Naive B cell (primary cell): Measurements from ENCODE around the gene KIFAP3. TPM values are rescaled to one million over a fixed set of nuclear protein-coding genes. Genes with fewer than 3 reads are reported as not detected.

Experiments
- ATAC-seq, 2 donors: fragments of 150-1000 bp; cut with Tn5 transposase; 2 replicates each; pipeline ENCODE4 v1.10.0; 2021; ENCODE audit warnings: low read depth in 2 of 2, mild to moderate bottlenecking in 2 of 2, moderate library complexity in 2 of 2
- DNase-seq: peaks from one replicate; pipeline ENCODE4 v3.0.0; 2022
- H3K27ac Mint-ChIP-seq, 6 donors: one replicate each; pipeline ENCODE4 v1.8.0; 2020 to 2022; ENCODE audit warnings: mild to moderate bottlenecking in 6 of 6, mixed read lengths in 6 of 6, moderate library complexity in 5 of 6, inconsistent platforms in 2 of 6
- H3K27me3 Mint-ChIP-seq, 3 donors: one replicate each; pipeline ENCODE4 v1.8.0; 2021 to 2022; ENCODE audit warnings: mixed read lengths in 3 of 3, mild to moderate bottlenecking in 1 of 3
- H3K36me3 Mint-ChIP-seq, 2 donors: one replicate each; pipeline ENCODE4 v1.8.0; 2020 to 2022; ENCODE audit warnings: mixed read lengths in 2 of 2, inconsistent platforms in 1 of 2, mild to moderate bottlenecking in 1 of 2
- H3K4me1 Mint-ChIP-seq, 3 donors: one replicate each; pipeline ENCODE4 v1.8.0; 2020 to 2022; ENCODE audit warnings: mixed read lengths in 3 of 3, inconsistent platforms in 1 of 3, mild to moderate bottlenecking in 1 of 3, moderate library complexity in 1 of 3
- H3K4me3 Mint-ChIP-seq, 8 donors: one replicate each; pipeline ENCODE4 v1.8.0; 2020 to 2022; ENCODE audit warnings: mild to moderate bottlenecking in 8 of 8, mixed read lengths in 8 of 8, moderate library complexity in 8 of 8, inconsistent platforms in 2 of 8
- H3K9me3 Mint-ChIP-seq, 7 donors: one replicate each; pipeline ENCODE4 v1.8.0; 2020 to 2022; ENCODE audit warnings: mixed read lengths in 7 of 7, mild to moderate bottlenecking in 5 of 7, inconsistent platforms in 2 of 7, moderate library complexity in 1 of 7
- polyA plus RNA-seq, 6 donors: library from polyadenylated mRNA; unstranded; fragments of 300-500 nt; fragmentation: Illumina TruSeq; gene quantifications; one replicate each; pipeline ENCODE4 v1.2.3, GENCODE V29; 2021; ENCODE audit warnings: low read depth in 6 of 6

The KIFAP3 gene
- polyA plus RNA-seq, 6 donors from 2014 or later = 0.47 to 9.1 (median 8.7) TPM

DNA sequence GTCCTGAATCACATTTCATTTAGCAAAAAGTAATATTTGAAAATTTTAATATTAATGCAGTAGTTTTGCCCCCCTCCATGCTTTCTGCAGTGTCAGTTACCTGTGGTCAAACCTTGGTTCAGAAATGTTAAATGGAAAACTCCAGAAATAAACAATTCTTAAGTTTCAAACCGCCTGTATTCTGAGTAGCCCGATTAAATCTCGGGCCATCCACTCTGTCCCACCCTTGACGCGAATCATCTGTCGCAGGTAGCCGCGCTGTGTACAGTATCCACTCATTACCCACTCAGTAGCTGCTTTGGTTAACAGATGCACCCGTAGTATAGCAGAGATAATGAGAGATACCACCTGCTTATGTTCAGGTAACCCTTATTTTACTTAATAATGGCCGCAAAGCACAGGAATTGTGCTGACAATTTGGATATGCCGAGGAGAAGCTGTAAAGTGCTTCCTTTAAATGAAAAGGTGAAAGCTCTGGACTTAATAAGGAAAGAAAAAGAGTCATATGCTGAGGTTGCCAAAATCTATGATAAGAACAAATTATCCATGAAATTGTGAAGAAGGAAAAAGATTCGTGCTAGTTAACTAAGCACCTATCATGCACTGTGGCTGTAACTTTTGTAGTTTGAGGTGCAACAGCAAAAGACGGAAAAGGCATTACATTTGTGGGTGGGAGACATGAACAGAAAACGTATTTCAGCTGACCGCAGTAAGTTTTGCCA lies 179.9 kb downstream of the KIFAP3 start:
- peaks cover 17 to 37% (median 20%) of the 10 kb centered on the region in 3 donors for H3K27me3 Mint-ChIP-seq
- H3K27ac Mint-ChIP-seq = peak overlapping the region; percentile 99 to 100 (median 100)
- no peak for DNase-seq
- peak overlapping the region; percentile 86 to 99 (median 93) for H3K4me3 Mint-ChIP-seq
- no peaks in the 10 kb centered on the region for H3K36me3 Mint-ChIP-seq
- H3K4me1 Mint-ChIP-seq = peaks cover 33 to 44% (median 33%) of the 10 kb centered on the region in 3 donors
- no peaks in the 10 kb centered on the region for H3K9me3 Mint-ChIP-seq
- ATAC-seq = no peak

DNA sequence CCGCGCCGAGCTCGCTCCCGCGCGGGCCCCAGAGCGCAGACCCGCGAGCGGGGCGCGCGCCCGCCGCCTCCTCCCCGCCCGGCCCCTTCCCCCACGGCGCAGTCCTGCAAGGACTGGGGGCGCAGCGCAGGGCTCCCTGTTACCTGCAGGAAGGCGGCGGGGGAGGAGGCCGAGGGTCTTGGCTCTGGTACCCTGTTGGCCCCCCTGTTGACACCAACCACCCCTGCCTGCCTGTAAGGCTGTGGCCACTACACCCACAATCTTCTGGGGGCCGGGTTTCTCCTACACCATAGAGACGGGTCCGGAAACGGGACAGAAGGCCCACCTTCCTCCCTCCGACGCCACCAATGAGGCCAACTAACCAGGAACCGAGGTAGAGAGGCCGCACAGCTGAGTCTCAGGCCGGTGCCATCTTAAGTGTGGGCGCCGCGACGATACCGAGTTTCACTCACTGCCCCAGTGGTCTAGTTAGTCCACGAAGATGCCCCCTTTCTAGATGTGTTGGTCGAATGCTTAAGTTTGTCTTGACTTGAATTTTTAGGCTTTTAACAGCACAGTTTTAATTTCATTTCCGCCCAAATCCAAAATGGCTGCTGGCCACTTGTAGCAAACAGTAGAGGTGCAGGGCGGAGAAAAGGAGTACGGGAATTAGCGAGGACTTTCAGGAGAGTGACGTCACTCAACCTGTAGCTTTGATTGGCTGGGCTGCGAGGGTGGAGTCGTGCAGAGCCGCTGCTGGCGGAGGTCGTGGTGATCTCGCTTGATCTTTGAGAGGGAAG lies 180.7 kb downstream of the KIFAP3 start, which contains the start of gene SCYL3:
Gene SCYL3 (minus strand): TSS at position 252 of the 779 bp plus-strand sequence. CDS start 5,056 bp downstream, outside the sequence.
- no peaks in the 10 kb centered on the region for H3K9me3 Mint-ChIP-seq
- peak within 1 kb of the TSS; percentile 99 to 100 (median 100) for H3K27ac Mint-ChIP-seq
- DNase-seq (peak; percentile 96), ATAC-seq (peak; percentile 82 to 84)
- peak within 1 kb of the TSS; percentile 86 to 99 (median 93) for H3K4me3 Mint-ChIP-seq
- H3K36me3 Mint-ChIP-seq = no peaks in the 10 kb centered on the region
- peaks cover 11 to 29% (median 20%) of the 10 kb centered on the region in 3 donors for H3K27me3 Mint-ChIP-seq
- H3K4me1 Mint-ChIP-seq = peaks cover 37 to 50% (median 40%) of the 10 kb centered on the region in 3 donors

DNA sequence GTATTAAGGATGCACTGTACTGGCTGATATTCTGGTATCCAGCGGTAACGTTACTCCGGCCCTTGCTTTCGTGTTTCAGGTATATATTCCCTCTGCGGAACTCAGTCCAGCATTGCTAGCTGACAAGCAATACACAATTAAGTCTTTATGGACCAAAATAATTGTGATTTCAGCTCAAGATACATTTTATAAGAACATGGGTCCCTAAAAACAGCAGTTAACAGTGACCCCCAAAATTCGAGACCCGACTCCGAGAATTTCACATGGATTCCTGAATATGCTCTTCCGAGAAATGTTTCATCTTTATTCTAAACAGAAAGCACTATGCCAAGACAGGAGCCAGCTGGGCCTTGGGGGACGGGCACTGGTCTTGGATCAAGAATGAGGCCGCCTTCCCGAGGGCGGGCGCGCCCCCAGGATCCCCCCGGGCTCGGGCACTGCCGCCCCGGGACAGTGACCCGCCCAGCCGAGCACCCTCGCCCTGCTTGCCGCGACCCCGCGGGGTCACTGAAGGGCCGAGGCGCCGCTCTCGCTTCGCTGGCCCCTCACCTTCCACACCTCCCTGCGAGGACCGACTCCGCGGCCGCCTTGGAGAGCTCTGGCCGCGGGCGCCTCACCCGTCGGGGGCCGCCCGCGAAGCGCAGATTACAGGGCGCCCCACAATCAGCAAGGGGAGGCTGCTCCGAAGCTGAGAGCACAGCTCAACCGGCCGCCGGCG lies 181.4 kb downstream of the KIFAP3 start:
- Mint-ChIP-seq H3K27ac (peak overlapping the region in 5 of 6 donors; percentile 24 to 100 (median 87)), H3K4me3 (peak overlapping the region; percentile 86 to 99 (median 93)), H3K27me3 (peaks cover 11 to 22% (median 18%) of the 10 kb centered on the region in 3 donors), H3K4me1 (peaks cover 41 to 53% (median 44%) of the 10 kb centered on the region in 3 donors), H3K9me3 (no peaks in the 10 kb centered on the region), H3K36me3 (peaks cover 0 to 6% of the 10 kb centered on the region in 2 donors)
- DNase-seq (no peak), ATAC-seq (peak in 1 of 2 donors; percentile 1)

DNA sequence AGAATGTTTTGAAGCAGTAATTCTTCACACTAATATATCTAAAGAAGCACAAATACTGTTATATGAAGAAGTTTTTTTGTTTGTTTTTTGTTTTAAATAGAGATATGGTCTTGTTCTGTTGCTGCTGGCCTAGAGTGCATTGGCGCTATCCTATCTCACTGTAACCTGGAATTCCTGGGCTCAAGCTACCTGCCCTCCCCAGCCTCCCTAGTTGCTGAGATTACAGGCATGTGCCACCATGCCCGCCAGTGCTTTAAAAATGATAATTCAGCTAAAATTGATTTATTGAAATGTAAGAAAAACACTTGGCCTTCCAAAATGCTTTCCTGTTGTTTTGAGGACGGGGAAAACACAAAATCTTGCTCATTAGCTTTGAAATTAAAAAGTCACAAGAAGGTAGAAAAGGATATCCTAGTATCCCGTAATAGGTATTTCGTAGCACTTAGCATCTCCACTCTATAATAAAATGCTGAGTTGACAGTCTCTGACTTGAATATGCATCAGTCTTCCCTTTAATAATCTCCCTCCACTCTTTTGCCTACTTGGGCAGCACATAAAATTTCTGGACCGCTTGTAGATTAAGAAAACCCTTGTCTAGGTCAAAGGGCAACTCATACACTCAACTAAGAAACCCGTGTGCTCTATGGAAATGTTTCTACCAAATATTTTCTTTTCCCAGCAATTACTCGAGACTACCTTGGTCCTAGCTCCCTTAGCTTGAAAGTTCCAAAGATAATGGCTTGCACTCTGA lies 182.1 kb downstream of the KIFAP3 start:
- peaks cover 0 to 7% of the 10 kb centered on the region in 2 donors for H3K36me3 Mint-ChIP-seq
- H3K27me3 Mint-ChIP-seq = peaks cover 11 to 14% (median 14%) of the 10 kb centered on the region in 3 donors
- peak overlapping the region; percentile 86 to 99 (median 92) for H3K4me3 Mint-ChIP-seq
- H3K4me1 Mint-ChIP-seq = peaks cover 41 to 53% (median 44%) of the 10 kb centered on the region in 3 donors
- H3K9me3 Mint-ChIP-seq = no peaks in the 10 kb centered on the region
- ATAC-seq (no peak), DNase-seq (no peak)
- H3K27ac Mint-ChIP-seq = peak overlapping the region in 5 of 6 donors; percentile 2 to 99 (median 76)

DNA sequence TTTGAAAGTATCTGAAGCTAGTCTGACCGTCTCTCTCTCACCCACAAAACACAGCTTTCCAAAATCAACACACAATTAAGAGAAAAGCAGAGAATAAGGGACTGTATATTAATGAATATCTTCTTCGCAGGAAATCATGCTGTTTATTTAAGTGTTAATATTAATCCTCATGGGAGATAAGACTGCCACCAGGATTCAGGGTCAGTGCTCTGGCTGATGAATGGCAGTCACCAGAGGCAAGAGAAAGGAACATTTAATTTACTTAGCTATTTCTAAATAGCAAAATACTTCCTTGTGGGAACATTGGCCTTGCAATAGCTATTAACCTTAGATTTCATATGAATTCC lies 183.0 kb downstream of the KIFAP3 start:
- Mint-ChIP-seq H3K4me1 (peaks cover 41 to 53% (median 44%) of the 10 kb centered on the region in 3 donors), H3K36me3 (peaks cover 1 to 10% of the 10 kb centered on the region in 2 donors), H3K4me3 (peak overlapping the region in 6 of 8 donors; percentile 41 to 91 (median 64)), H3K9me3 (no peaks in the 10 kb centered on the region), H3K27me3 (peaks cover 5 to 6% (median 5%) of the 10 kb centered on the region in 3 donors), H3K27ac (peak overlapping the region in 4 of 6 donors; percentile 58 to 91 (median 82))
- ATAC-seq (no peak), DNase-seq (no peak)

DNA sequence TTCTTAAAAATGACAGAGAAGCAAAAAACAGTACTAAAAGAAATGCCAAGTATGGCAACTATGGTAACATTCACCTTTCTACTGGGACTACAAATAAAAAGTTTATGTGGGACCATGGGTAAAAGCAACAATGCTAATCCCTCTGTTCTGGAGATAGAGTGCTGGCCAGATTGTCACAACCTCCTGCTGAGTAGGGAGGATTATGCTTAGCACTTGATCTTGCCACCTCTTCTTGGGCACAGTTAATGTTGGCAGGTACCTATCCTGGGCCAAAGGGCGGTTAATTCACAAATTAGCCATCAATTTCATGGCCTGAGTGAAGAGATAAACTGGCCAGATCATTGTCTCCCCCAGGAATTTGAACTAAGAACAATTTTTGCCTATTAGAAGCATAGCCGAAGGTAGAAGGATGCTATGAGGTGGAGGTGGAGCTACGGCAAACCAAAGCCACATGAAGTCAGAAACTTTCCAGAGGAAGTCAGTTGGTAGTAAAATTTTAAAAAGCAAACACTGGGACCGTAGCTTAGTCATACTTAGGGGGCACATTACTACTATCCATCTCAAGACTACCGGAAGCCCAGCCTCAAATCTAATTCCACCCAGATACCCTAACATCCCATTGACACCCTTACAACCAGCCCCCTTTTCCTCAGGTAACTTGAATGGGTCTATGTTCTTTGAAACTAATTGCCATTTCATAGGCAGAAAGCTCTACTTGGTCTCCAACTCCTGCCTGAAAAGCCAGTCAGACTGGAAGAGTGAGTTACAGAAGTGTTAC lies 183.5 kb downstream of the KIFAP3 start:
- Mint-ChIP-seq H3K36me3 (peaks cover 7 to 13% of the 10 kb centered on the region in 2 donors), H3K27ac (peak overlapping the region; percentile 58 to 91 (median 82)), H3K4me1 (peaks cover 44 to 53% (median 44%) of the 10 kb centered on the region in 3 donors), H3K4me3 (peak overlapping the region; percentile 6 to 91 (median 68)), H3K27me3 (peaks cover 0 to under 1% (median 0%) of the 10 kb centered on the region in 3 donors), H3K9me3 (no peaks in the 10 kb centered on the region)
- ATAC-seq (no peak), DNase-seq (no peak)

DNA sequence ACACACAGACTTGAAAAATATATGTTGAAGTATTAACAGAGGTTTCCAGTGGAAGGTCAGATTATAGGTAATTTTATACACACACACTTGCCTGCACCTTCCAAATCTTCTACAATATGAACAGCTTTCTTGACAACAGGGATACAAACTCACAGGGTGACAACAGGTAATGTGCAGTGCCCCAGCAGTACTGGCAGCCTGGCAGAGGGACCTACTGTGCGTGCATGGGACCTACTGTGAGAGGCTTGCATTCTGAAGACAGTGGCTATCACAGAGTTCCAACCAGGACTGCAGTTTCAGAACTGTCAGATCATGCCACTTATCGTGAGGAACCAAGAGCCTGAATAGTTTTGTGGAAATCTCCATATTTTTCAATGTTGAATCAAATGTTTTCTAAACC lies 184.6 kb downstream of the KIFAP3 start:
- Mint-ChIP-seq H3K9me3 (no peaks in the 10 kb centered on the region), H3K4me3 (no peak overlapping the region), H3K36me3 (peaks cover 14 to 17% of the 10 kb centered on the region in 2 donors), H3K27me3 (no peaks in the 10 kb centered on the region), H3K27ac (peak overlapping the region in 2 of 6 donors; percentile 4 to 7), H3K4me1 (peaks cover 44 to 57% (median 44%) of the 10 kb centered on the region in 3 donors)
- ATAC-seq (no peak), DNase-seq (no peak)

DNA sequence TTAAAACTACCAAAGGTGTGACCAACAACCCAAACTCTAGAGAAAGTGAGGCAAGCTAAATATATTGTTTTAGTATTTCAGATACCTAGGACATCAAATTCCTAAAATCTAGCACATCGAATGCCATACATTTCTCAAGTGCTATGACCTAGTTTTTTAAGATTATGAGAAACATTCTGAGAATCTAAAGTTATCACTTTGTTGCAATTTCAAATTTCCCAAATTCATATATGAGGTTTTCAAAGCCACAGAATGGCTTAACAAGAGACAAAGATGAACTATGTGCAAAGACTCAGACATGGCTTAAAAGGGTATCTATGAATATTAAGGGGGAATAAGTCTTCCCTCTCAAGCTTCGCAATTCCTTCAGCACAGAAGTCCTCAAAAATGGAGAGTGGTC lies 187.6 kb downstream of the KIFAP3 start:
- Mint-ChIP-seq H3K27me3 (no peaks in the 10 kb centered on the region), H3K27ac (no peak overlapping the region), H3K9me3 (no peaks in the 10 kb centered on the region), H3K4me3 (no peak overlapping the region), H3K4me1 (peaks cover 35 to 39% (median 36%) of the 10 kb centered on the region in 3 donors), H3K36me3 (peaks cover 20 to 24% of the 10 kb centered on the region in 2 donors)
- ATAC-seq = no peak
- no peak for DNase-seq

DNA sequence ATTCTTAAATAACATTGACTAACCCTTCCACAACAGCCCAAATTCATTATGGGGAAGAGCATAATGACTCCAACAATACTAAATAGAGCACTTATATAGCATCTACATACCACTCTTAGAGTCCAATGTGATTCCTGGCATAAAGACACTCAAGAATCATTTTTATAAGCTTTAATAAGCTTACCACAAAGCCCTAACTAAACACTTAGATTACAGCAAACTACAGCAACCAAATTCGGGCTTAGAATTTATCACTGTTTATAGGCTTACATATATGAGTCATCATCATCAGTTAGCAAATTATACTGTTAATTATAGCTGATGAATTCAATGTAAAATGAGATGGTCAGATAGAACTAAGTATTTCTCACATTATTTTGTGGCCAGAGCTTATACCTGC lies 188.1 kb downstream of the KIFAP3 start:
- no peaks in the 10 kb centered on the region for H3K9me3 Mint-ChIP-seq
- ATAC-seq = no peak
- peaks cover 20 to 24% of the 10 kb centered on the region in 2 donors for H3K36me3 Mint-ChIP-seq
- DNase-seq = no peak
- no peak overlapping the region for H3K4me3 Mint-ChIP-seq
- peaks cover 32 to 40% (median 36%) of the 10 kb centered on the region in 3 donors for H3K4me1 Mint-ChIP-seq
- no peak overlapping the region for H3K27ac Mint-ChIP-seq
- no peaks in the 10 kb centered on the region for H3K27me3 Mint-ChIP-seq

DNA sequence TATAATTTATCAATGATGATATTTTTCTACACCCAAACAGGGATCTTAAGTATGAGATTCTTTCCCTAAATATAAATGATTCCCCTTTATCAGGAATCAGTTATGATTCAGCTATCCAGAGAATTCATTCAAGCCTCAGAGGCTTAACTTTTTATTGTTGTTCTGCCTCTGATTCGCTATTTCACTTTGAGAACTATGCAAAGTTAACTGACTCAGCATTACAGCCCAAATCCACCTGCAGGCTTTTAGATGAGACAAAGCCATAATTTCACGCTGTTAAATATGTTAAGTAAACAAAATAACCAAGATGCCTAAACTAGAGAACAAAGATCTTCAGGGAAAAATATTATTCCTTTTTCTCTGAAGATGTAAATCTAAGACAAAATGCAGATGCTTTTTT lies 189.3 kb downstream of the KIFAP3 start:
- no peak overlapping the region for H3K4me3 Mint-ChIP-seq
- no peaks in the 10 kb centered on the region for H3K9me3 Mint-ChIP-seq
- H3K27ac Mint-ChIP-seq = no peak overlapping the region
- peaks cover 20 to 24% of the 10 kb centered on the region in 2 donors for H3K36me3 Mint-ChIP-seq
- peaks cover 26 to 30% (median 28%) of the 10 kb centered on the region in 3 donors for H3K4me1 Mint-ChIP-seq
- ATAC-seq = no peak
- no peak for DNase-seq
- no peaks in the 10 kb centered on the region for H3K27me3 Mint-ChIP-seq

DNA sequence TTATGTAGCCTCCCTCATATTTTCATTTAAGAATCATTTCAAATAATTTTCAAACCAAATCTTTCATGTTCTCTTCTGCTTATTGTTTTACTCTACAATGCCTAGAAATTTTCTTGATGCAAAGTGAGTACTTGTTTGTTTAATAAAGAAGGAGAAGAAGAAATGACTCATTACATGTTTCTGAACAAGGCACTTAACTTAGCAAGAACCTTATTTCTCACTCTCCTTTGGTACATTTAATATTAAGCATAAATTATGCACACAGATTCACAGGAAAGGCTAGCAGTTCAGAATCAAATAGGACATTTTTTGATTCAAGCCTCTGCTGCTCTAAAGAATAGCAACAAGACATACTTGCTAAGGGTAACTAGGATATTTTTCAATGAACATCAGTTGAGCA lies 189.9 kb downstream of the KIFAP3 start:
- H3K27ac Mint-ChIP-seq = peak overlapping the region in 1 of 6 donors; percentile 15
- H3K4me3 Mint-ChIP-seq = no peak overlapping the region
- ATAC-seq (no peak), DNase-seq (no peak)
- no peaks in the 10 kb centered on the region for H3K9me3 Mint-ChIP-seq
- H3K27me3 Mint-ChIP-seq = no peaks in the 10 kb centered on the region
- H3K4me1 Mint-ChIP-seq = peaks cover 23 to 32% (median 31%) of the 10 kb centered on the region in 3 donors
- peaks cover 20 to 24% of the 10 kb centered on the region in 2 donors for H3K36me3 Mint-ChIP-seq

DNA sequence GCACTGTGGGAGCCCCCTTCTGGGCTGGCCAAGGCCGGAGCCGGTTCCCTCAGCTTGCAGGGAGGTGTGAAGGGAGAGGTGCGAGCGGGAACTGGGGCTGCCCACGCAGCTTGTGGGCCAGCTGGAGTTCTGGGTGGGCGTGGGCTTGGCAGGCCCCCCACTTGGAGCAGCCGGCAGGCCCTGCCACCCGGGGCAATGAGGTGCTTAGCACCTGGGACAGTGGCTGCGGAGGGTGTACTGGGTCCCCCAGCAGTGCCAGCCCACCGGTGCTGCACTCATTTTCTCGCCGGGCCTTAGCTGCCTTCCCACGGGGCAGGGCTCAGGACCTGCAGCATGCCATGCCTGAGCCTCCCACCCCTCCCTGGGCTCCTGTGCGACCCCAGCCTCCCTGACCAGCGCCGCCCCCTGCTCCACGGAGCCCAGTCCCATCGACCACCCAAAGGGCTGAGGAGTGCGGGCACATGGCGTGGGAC lies 192.4 kb downstream of the KIFAP3 start:
- peak overlapping the region in 1 of 8 donors; percentile 74 for H3K4me3 Mint-ChIP-seq
- no peak overlapping the region for H3K27ac Mint-ChIP-seq
- peaks cover 28 to 35% (median 34%) of the 10 kb centered on the region in 3 donors for H3K4me1 Mint-ChIP-seq
- peaks cover 20 to 23% of the 10 kb centered on the region in 2 donors for H3K36me3 Mint-ChIP-seq
- ATAC-seq (no peak), DNase-seq (no peak)
- no peaks in the 10 kb centered on the region for H3K9me3 Mint-ChIP-seq
- no peaks in the 10 kb centered on the region for H3K27me3 Mint-ChIP-seq
